ENCODE results near the gene AUNIP. TPM values are rescaled to one million over a fixed set of nuclear protein-coding genes. Genes with fewer than 3 reads are reported as not detected.

AUNIP gene
- total and polyA plus RNA-seq, 2 of the 8 experiments (the other 6 are each of a cell fraction or from before 2014, with no cell fraction given) = 18.6 to 23.2 TPM

DNA sequence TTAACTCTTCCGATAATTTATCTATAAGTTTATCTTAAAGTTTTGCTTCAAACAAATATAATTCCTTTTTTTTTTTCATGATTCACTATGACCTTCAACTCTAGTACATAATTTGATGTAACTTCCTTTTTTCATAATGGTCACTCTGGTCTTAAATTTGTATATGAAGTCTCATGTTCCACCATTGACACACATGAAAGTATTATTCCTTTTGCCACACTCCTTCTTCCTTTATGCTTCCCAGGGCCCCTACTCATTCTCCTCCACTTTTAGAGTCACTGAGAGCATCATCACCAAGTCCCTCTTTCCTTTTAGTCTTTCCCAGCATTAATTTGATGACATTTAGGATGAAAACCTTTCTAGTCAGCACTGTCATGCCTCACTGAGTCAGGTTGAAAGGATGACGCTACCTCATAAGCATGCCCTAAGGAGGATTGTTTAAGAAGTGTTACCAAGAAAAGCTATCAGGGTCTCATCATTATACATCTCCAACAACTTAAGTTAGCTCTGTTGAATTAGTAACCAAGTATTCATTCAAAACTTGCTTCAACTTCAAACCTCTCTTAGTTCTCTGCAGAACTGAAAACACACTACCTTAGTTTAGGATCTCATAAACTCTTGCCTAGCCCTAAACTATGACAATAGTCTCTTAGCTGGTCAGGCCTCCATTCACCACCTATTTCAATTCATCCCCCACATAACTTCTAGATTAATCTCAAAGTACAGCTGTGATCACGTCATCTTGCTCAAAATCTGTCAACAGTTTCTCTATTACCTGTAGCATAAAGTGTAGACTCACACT, 14.5 kb downstream of the AUNIP start (continued):
- TF ChIP-seq RFX5 (IDR thresholded peaks at IDR 0.05; ENCODE audit: borderline replicate concordance, low read depth, low read length) (no peak), FOSL1 (IDR thresholded peaks at IDR 0.05; ENCODE audit: insufficient read depth, low read depth, low read length) (no peak), RXRA (IDR thresholded peaks at IDR 0.05; ENCODE audit: insufficient read depth, low read depth, low read length) (no peak)

Data from H1 (cell line).